SK-N-MC (cell line): ENCODE measurements around the gene GRM7.

Experiments used
- DNase-seq: peaks from one replicate; pipeline ENCODE4 v3.0.0-alpha.2; 2011; ENCODE audit warnings: low read depth, low spot score
- H3K27ac ChIP-seq: fragments of 200-600 bp; sonication (generic); 2 replicates; pipeline ENCODE4 v1.5.1; 2016; ENCODE audit warnings: mixed run types
- H3K36me3 ChIP-seq: fragments of 200-600 bp; sonication (generic); 2 replicates; pipeline ENCODE4 v1.6.1; 2017; ENCODE audit warnings: antibody characterized with exemption, low read length, mixed read lengths; ENCODE audit not compliant: insufficient read depth
- H3K4me3 ChIP-seq: fragments of 200-600 bp; sonication (generic); 2 replicates; pipeline ENCODE4 v1.5.1; 2016
- H3K9ac ChIP-seq: fragments of 200-600 bp; sonication (generic); 2 replicates; pipeline ENCODE4 v1.8.0; 2017; ENCODE audit warnings: mixed run types, mixed read lengths; ENCODE audit not compliant: insufficient read length
- H3K9me3 ChIP-seq: fragments of 200-600 bp; sonication (generic); 2 replicates; pipeline ENCODE4 v1.6.1; 2017; ENCODE audit warnings: low read depth, mild to moderate bottlenecking, antibody characterized with exemption, low read length, moderate library complexity, mixed read lengths
- EZH2 ChIP-seq: fragments of 200-600 bp; sonication (generic); IDR thresholded peaks from one replicate; pipeline ENCODE4 v1.6.1; 2017; ENCODE audit warnings: antibody characterized with exemption
- FOXP2 ChIP-seq: optimal IDR thresholded peaks from 2 replicates; pipeline ENCODE3; 2011; ENCODE audit warnings: mild to moderate bottlenecking, moderate library complexity; ENCODE audit not compliant: insufficient read depth; ENCODE audit errors: extremely low read length, control extremely low read depth
- POLR2AphosphoS5 ChIP-seq: IDR thresholded peaks from 2 replicates; pipeline ENCODE4 v1.6.1; 2012; ENCODE audit warnings: mild to moderate bottlenecking, low read depth, low read length, borderline replicate concordance

The GRM7 gene

GRCh38 chr3:6860954-6861624 lies at the start of gene GRM7:
GRM7 (plus strand) TSS chr3:6861115.
- Histone ChIP-seq H3K4me3 (peak within 1 kb of the TSS; percentile 74), H3K9ac (no peak within 1 kb of the TSS), H3K9me3 (no peaks in the 10 kb centered on the region), H3K27ac (no peak within 1 kb of the TSS), H3K36me3 (no peaks in the 10 kb centered on the region)
- DNase-seq = no peak
- TF ChIP-seq FOXP2 (no peak), EZH2 (no peak), POLR2AphosphoS5 (no peak)

GRCh38 chr3:6821411-6821810 lies 39.5 kb upstream of the GRM7 start:
- Histone ChIP-seq H3K9ac (no peak overlapping the region), H3K36me3 (no peaks in the 10 kb centered on the region), H3K27ac (no peak overlapping the region), H3K4me3 (no peak overlapping the region), H3K9me3 (no peaks in the 10 kb centered on the region)
- TF ChIP-seq EZH2 (no peak), POLR2AphosphoS5 (no peak), FOXP2 (no peak)
- no peak for DNase-seq

- H3K4me3 ChIP-seq = no peak overlapping the region
- H3K9me3 ChIP-seq = no peaks in the 10 kb centered on the region
- no peak overlapping the region for H3K27ac ChIP-seq
- no peak overlapping the region for H3K9ac ChIP-seq
- no peak for DNase-seq
- TF ChIP-seq POLR2AphosphoS5 = no peak
- no peak for TF ChIP-seq EZH2
- TF ChIP-seq FOXP2 = no peak
- H3K36me3 ChIP-seq = no peaks in the 10 kb centered on the region
Observed at GRCh38 chr3:6825524-6825923, 35.4 kb upstream of the GRM7 start.

GRCh38 chr3:6827453-6827852 lies 33.5 kb upstream of the GRM7 start:
- TF ChIP-seq EZH2 (no peak), POLR2AphosphoS5 (no peak), FOXP2 (no peak)
- Histone ChIP-seq H3K9me3 (no peaks in the 10 kb centered on the region), H3K36me3 (no peaks in the 10 kb centered on the region), H3K27ac (no peak overlapping the region), H3K9ac (no peak overlapping the region), H3K4me3 (no peak overlapping the region)
- DNase-seq = no peak

GRCh38 chr3:6844723-6845122 lies 16.2 kb upstream of the GRM7 start:
- Histone ChIP-seq H3K9me3 (no peaks in the 10 kb centered on the region), H3K9ac (no peak overlapping the region), H3K27ac (no peak overlapping the region), H3K36me3 (no peaks in the 10 kb centered on the region), H3K4me3 (no peak overlapping the region)
- TF ChIP-seq FOXP2 (no peak), EZH2 (no peak), POLR2AphosphoS5 (no peak)
- no peak for DNase-seq

GRCh38 chr3:6854184-6854583 lies 6.7 kb upstream of the GRM7 start:
- H3K36me3 ChIP-seq = no peaks in the 10 kb centered on the region
- no peak overlapping the region for H3K4me3 ChIP-seq
- no peak for TF ChIP-seq POLR2AphosphoS5
- no peaks in the 10 kb centered on the region for H3K9me3 ChIP-seq
- no peak for DNase-seq
- no peak overlapping the region for H3K27ac ChIP-seq
- H3K9ac ChIP-seq = no peak overlapping the region

GRCh38 chr3:6857510-6857909 lies 3.4 kb upstream of the GRM7 start:
- Histone ChIP-seq H3K27ac (no peak overlapping the region), H3K36me3 (no peaks in the 10 kb centered on the region), H3K4me3 (no peak overlapping the region), H3K9me3 (no peaks in the 10 kb centered on the region), H3K9ac (no peak overlapping the region)
- TF ChIP-seq FOXP2 (no peak), POLR2AphosphoS5 (no peak), EZH2 (no peak)
- no peak for DNase-seq

GRCh38 chr3:6860149-6860953 lies 564 bp upstream of the GRM7 start:
- H3K4me3 ChIP-seq = peak overlapping the region; percentile 74
- no peaks in the 10 kb centered on the region for H3K9me3 ChIP-seq
- no peak for DNase-seq
- no peaks in the 10 kb centered on the region for H3K36me3 ChIP-seq
- no peak overlapping the region for H3K9ac ChIP-seq
- H3K27ac ChIP-seq = no peak overlapping the region
- TF ChIP-seq FOXP2 (no peak), EZH2 (no peak), POLR2AphosphoS5 (no peak)
